Kidney epithelial cell (primary cell): ENCODE data around the gene MTMR2. TPM values are rescaled to one million over a fixed set of nuclear protein-coding genes. Genes with fewer than 3 reads are reported as not detected.

Source experiments
- DNase-seq: peaks from one replicate; pipeline ENCODE4 v3.0.0-alpha.2; 2010; ENCODE audit warnings: low read depth
- H3K27me3 ChIP-seq: 2 replicates; pipeline ENCODE4 v1.6.0; 2011; ENCODE audit warnings: low read length; ENCODE audit not compliant: control insufficient read depth, insufficient read depth
- H3K36me3 ChIP-seq: 2 replicates; pipeline ENCODE4 v1.5.1; 2011; ENCODE audit warnings: low read length; ENCODE audit not compliant: control insufficient read depth, insufficient read depth
- H3K4me3 ChIP-seq: 2 replicates; pipeline ENCODE4 v1.5.1; 2011; ENCODE audit warnings: low read depth, mild to moderate bottlenecking, control low read depth, low read length
- CTCF ChIP-seq: IDR thresholded peaks from 2 replicates; pipeline ENCODE4 v1.5.1; 2011; ENCODE audit warnings: mild to moderate bottlenecking, moderate library complexity, low read length, control low read depth, inconsistent platforms; ENCODE audit not compliant: insufficient read depth, poor library complexity, severe bottlenecking
- total RNA-seq: library from RNA; depleted of rRNA; stranded (reverse); fragments of >200 nt; gene quantifications from 2 replicates; pipeline ENCODE4 v1.2.3, GENCODE V29; 2015

Gene MTMR2
- total RNA-seq, 1 donor from 2014 or later, result 33.9 TPM

DNA sequence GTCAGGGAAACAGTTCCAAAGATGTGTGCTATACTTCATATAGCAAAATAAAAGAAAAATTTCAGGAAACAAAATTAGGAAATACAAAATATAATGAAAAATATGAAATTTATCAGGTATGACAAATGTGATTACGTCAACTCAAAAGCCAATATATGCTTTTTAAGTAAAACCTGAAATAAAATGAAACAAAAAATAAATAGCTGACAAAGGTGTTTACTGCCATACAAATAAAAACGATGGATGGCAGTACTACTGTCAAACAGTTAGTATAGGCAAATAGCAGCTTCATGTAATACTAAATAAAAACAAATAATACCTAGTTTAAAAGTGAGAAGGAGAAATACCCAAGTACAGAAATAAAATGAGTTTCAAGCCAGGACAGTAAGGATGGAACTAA, 119.9 kb downstream of the MTMR2 start:
- no peak for DNase-seq
- no peak overlapping the region for H3K4me3 ChIP-seq
- no peaks in the 10 kb centered on the region for H3K27me3 ChIP-seq
- TF ChIP-seq CTCF, result no peak
- peaks cover 1% of the 10 kb centered on the region for H3K36me3 ChIP-seq

GRCh38 chr11:95802806-95803205, 121.1 kb downstream of the MTMR2 start:
- no peak for DNase-seq
- Histone ChIP-seq H3K4me3 (no peak overlapping the region), H3K27me3 (no peaks in the 10 kb centered on the region), H3K36me3 (peaks cover 1% of the 10 kb centered on the region)
- no peak for TF ChIP-seq CTCF

DNA sequence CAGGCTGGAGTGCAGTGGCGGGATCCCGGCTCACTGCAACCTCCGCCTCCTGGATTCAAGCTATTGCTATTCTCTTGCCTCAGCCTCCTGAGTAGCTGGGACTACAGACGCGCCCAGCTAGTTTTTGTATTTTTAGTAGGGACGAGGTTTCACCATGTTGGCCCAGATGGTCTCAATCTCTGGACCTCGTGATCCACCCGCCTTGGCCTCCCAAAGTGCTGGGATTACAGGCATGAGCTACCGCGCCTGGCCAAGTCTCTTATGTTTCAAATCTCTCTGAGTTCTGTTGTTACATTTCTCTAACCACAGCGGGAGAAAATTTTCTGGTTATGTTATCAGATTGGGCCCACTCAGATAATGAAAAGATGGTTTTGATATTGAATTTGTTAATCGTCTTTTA, 123.5 kb downstream of the MTMR2 start:
- no peak for TF ChIP-seq CTCF

GRCh38 chr11:95799546-95799945, 124.4 kb downstream of the MTMR2 start:
- DNase-seq, result no peak
- TF ChIP-seq CTCF, result no peak
- Histone ChIP-seq H3K4me3 (no peak overlapping the region), H3K36me3 (peaks cover 1% of the 10 kb centered on the region), H3K27me3 (no peaks in the 10 kb centered on the region)

More for the DNA sequence above, 123.5 kb downstream of the MTMR2 start:
- DNase-seq, result no peak
- H3K27me3 ChIP-seq, result no peaks in the 10 kb centered on the region
- H3K4me3 ChIP-seq, result no peak overlapping the region
- peaks cover 1% of the 10 kb centered on the region for H3K36me3 ChIP-seq

- H3K4me3 ChIP-seq, result no peak overlapping the region
- TF ChIP-seq CTCF, result no peak
- peaks cover 1% of the 10 kb centered on the region for H3K36me3 ChIP-seq
- no peak for DNase-seq
- no peaks in the 10 kb centered on the region for H3K27me3 ChIP-seq
These were observed 127.4 kb downstream of the MTMR2 start for GRCh38 chr11:95796501-95796900.

- no peak overlapping the region for H3K4me3 ChIP-seq
- TF ChIP-seq CTCF, result no peak
- H3K36me3 ChIP-seq, result peaks cover 1% of the 10 kb centered on the region
- no peak for DNase-seq
- H3K27me3 ChIP-seq, result no peaks in the 10 kb centered on the region
These were observed 128.1 kb downstream of the MTMR2 start for GRCh38 chr11:95795627-95796295.
